B cell (primary cell): ENCODE data around the gene PPL. TPM values are rescaled to one million over a fixed set of nuclear protein-coding genes. Genes with fewer than 3 reads are reported as not detected.

Source experiments
- ATAC-seq: fragments of 200-7000 bp; cut with Tn5 transposase; one replicate; pipeline ENCODE4 v1.10.0; 2021; ENCODE audit warnings: low read depth, mild to moderate bottlenecking, moderate number of reproducible peaks, moderate library complexity
- CTCF ChIA-PET: fragments of 350-600 bp; sonication (Branson Sonifier 250); formaldehyde crosslinking; loops from one replicate; lab custom pipeline; 2021; ENCODE audit warnings: antibody characterized with exemption, inconsistent platforms; lab: Charles Lee
- POLR2A ChIA-PET: fragments of 350-600 bp; sonication (Branson Sonifier 250); formaldehyde crosslinking; loops from one replicate; lab custom pipeline; 2021; ENCODE audit warnings: antibody characterized with exemption; lab: Charles Lee
- DNase-seq: peaks from one replicate; pipeline ENCODE4 v3.0.0; 2013
- H2AFZ ChIP-seq: 2 replicates; pipeline ENCODE4 v1.6.1; 2012; ENCODE audit warnings: mild to moderate bottlenecking, low read depth, low read length; ENCODE audit not compliant: insufficient read depth, poor library complexity, severe bottlenecking
- H3K27ac ChIP-seq, 2 donors: 1 replicate in 1 of 2; 2 replicates in 1 of 2; pipeline ENCODE4 v1.5.1; 2012 to 2013; ENCODE audit warnings: low read length in 2 of 2, mild to moderate bottlenecking in 2 of 2, moderate library complexity in 1 of 2
- H3K27me3 ChIP-seq, 4 experiments: fragments of 200-600 bp in 1 of 4; sonication (generic) in 1 of 4; replicated peaks in 1 of 4; 1 replicate in 2 of 4; 2 replicates in 2 of 4; pipeline versions ENCODE4 v1.6.1 to v1.7.0; 2013 to 2016; ENCODE audit warnings: low read length in 3 of 4, mild to moderate bottlenecking in 2 of 4, mixed read lengths in 1 of 4, moderate library complexity in 1 of 4; ENCODE audit not compliant: insufficient read depth in 4 of 4, control insufficient read depth in 3 of 4; ENCODE audit errors: control extremely low read depth in 1 of 4
- H3K36me3 ChIP-seq, 2 experiments: replicated peaks in 1 of 2; 1 replicate in 1 of 2; 2 replicates in 1 of 2; pipeline versions ENCODE4 v1.6.1 to v1.7.1; 2013; ENCODE audit warnings: low read length in 1 of 2; ENCODE audit not compliant: insufficient read depth in 2 of 2, control insufficient read depth in 1 of 2; ENCODE audit errors: control extremely low read depth in 1 of 2, extremely low read depth in 1 of 2
- H3K4me1 ChIP-seq, 2 donors: fragments of 200-600 bp in 1 of 2; sonication (generic) in 1 of 2; 1 replicate in 1 of 2; 2 replicates in 1 of 2; pipeline versions ENCODE4 v1.5.1 to v1.6.1; 2013 to 2017; ENCODE audit warnings: low read length in 2 of 2; ENCODE audit not compliant: control insufficient read depth in 2 of 2, insufficient read depth in 2 of 2
- H3K4me2 ChIP-seq: replicated peaks from 2 replicates; pipeline ENCODE3; 2012; ENCODE audit warnings: mild to moderate bottlenecking, low read depth, low read length; ENCODE audit not compliant: poor library complexity, severe bottlenecking
- H3K4me3 ChIP-seq, 5 experiments: fragments of 200-600 bp in 1 of 5; sonication (generic) in 1 of 5; 1 replicate in 3 of 5; 2 replicates in 2 of 5; pipeline versions ENCODE4 v1.5.1 to v1.7.0; 2011 to 2016; ENCODE audit warnings: low read length in 4 of 5, mild to moderate bottlenecking in 4 of 5, low read depth in 2 of 5, control low read depth in 1 of 5, moderate library complexity in 1 of 5; ENCODE audit not compliant: insufficient read depth in 1 of 5; ENCODE audit errors: control extremely low read depth in 1 of 5, extremely low read depth in 1 of 5
- H3K79me2 ChIP-seq: fragments of 200-600 bp; sonication (generic); one replicate; pipeline ENCODE4 v1.6.0; 2016; ENCODE audit warnings: low read length; ENCODE audit not compliant: control insufficient read depth, insufficient read depth
- H3K9ac ChIP-seq: fragments of 200-600 bp; sonication (generic); 2 replicates; pipeline ENCODE4 v1.6.1; 2017; ENCODE audit warnings: mild to moderate bottlenecking, low read length, moderate library complexity
- H3K9me3 ChIP-seq, 3 donors: one replicate each; pipeline versions ENCODE4 v1.6.1 to v1.7.1; 2013; ENCODE audit warnings: low read length in 2 of 3; ENCODE audit not compliant: control insufficient read depth in 2 of 3, insufficient read depth in 1 of 3; ENCODE audit errors: control extremely low read depth in 1 of 3
- H4K20me1 ChIP-seq: 2 replicates; pipeline ENCODE4 v1.6.0; 2012; ENCODE audit warnings: mild to moderate bottlenecking, low read length; ENCODE audit not compliant: insufficient read depth, control insufficient read depth, poor library complexity, severe bottlenecking
- H3K27ac Mint-ChIP-seq: one replicate; pipeline ENCODE4 v1.8.0; 2021; ENCODE audit warnings: mixed read lengths
- H3K27me3 Mint-ChIP-seq: one replicate; pipeline ENCODE4 v1.8.0; 2021; ENCODE audit warnings: mixed read lengths
- H3K4me1 Mint-ChIP-seq: one replicate; pipeline ENCODE4 v1.8.0; 2021; ENCODE audit warnings: mixed read lengths
- H3K4me3 Mint-ChIP-seq: one replicate; pipeline ENCODE4 v1.8.0; 2021; ENCODE audit warnings: mixed read lengths
- H3K9me3 Mint-ChIP-seq: one replicate; pipeline ENCODE4 v1.8.0; 2022; ENCODE audit warnings: mixed read lengths; ENCODE audit not compliant: insufficient read depth
- CTCF ChIP-seq: fragments of 200-600 bp; IDR thresholded peaks from one replicate; pipeline ENCODE4 v1.8.0; 2022; ENCODE audit warnings: antibody characterized with exemption, mild to moderate bottlenecking
- EZH2 ChIP-seq: IDR thresholded peaks from 2 replicates; pipeline ENCODE4 v1.6.1; 2012; ENCODE audit warnings: borderline replicate concordance, low read depth, mild to moderate bottlenecking, moderate library complexity, low read length; ENCODE audit not compliant: insufficient read depth, poor library complexity, severe bottlenecking
- WGBS: methylation state at CpG from one replicate; pipeline ENCODE4 v1.1.5; 2013; ENCODE audit warnings: missing lambda C conversion rate; ENCODE audit not compliant: insufficient coverage; 5-methylcytosine and 5-hydroxymethylcytosine counted together
- intact Hi-C: fragments of 100-400 bp; cut with micrococcal nuclease; formaldehyde crosslinking; loops from one replicate; pipeline ENCODE4 v1.10.0; 2022
- polyA plus RNA-seq: library from polyadenylated mRNA; depleted of rRNA; stranded (reverse); fragments of >200 nt; gene quantifications from 2 replicates; pipeline ENCODE4 v1.2.3, GENCODE V29; 2012
- total RNA-seq, 2 donors: library from RNA; stranded (reverse); fragments of 120-200 nt in 1 of 2; gene quantifications; 1 replicate in 1 of 2; 2 replicates in 1 of 2; pipeline versions ENCODE4 v1.2.3 to v1.2.4, GENCODE V29; 2013 to 2022

The PPL gene
- total and polyA plus RNA-seq, 2 donors (not counting 1 experiment from before 2014, with no cell fraction given): not detected

GRCh38 chr16:4944333-4945281, 7.7 kb upstream of the PPL start:
- Histone ChIP-seq H3K4me1 (no peaks in the 10 kb centered on the region), H3K9ac (no peak overlapping the region), H4K20me1 (no peaks in the 10 kb centered on the region), H3K36me3 (no peaks in the 10 kb centered on the region), H3K27ac (no peak overlapping the region), H3K4me2 (no peak overlapping the region), H3K4me3 (no peak overlapping the region), H3K9me3 (peaks cover 0 to 3% (median 0%) of the 10 kb centered on the region in 3 donors), H2AFZ (no peak overlapping the region), H3K27me3 (peaks cover 0 to 2% (median under 1%) of the 10 kb centered on the region in 4 experiments), H3K79me2 (no peaks in the 10 kb centered on the region)
- Mint-ChIP-seq H3K27ac (no peak overlapping the region), H3K4me3 (no peak overlapping the region), H3K4me1 (peaks cover 6% of the 10 kb centered on the region), H3K9me3 (no peaks in the 10 kb centered on the region), H3K27me3 (peaks cover 18% of the 10 kb centered on the region)
- intact Hi-C loops: no loop called here
- ATAC-seq (no peak), DNase-seq (no peak)
- POLR2A ChIA-PET: no interaction called here
- 48% methylated on average over 19 of the region's 20 CpGs for WGBS
- CTCF ChIA-PET: no interaction called here
- no peak for TF ChIP-seq CTCF
- TF ChIP-seq EZH2: no peak

DNA sequence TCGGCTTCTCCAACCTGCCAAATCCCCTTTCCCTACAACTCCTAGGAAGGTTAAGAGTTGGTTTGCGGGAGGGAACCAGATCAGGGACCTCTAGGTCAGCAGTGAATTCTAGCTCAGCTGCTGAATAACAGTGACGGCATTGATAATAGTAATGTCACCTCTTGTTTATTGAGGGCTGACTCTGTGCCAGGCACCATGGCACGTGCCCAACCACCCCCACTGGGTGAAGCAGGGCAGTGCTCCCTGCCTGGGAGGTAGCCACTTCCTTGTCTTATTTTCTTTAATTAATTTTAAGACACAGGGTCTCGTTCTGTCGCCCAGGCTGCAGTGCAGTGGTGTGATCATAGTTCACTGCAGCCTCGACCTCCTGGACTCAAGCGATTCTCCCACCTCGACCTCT, 5.5 kb upstream of the PPL start:
- Histone ChIP-seq H3K9ac (no peak overlapping the region), H3K27ac (no peak overlapping the region), H3K4me2 (no peak overlapping the region), H3K4me1 (peaks cover 0 to under 1% of the 10 kb centered on the region in 2 donors), H3K79me2 (no peaks in the 10 kb centered on the region), H3K27me3 (peaks cover 0 to 9% (median 2%) of the 10 kb centered on the region in 4 experiments), H3K4me3 (no peak overlapping the region), H2AFZ (no peak overlapping the region), H3K36me3 (no peaks in the 10 kb centered on the region), H4K20me1 (no peaks in the 10 kb centered on the region), H3K9me3 (peaks cover 0 to 3% (median 0%) of the 10 kb centered on the region in 3 donors)
- DNase-seq (no peak), ATAC-seq (no peak)
- intact Hi-C loops: no loop called here
- CTCF ChIA-PET: no interaction called here
- peaks cover 22% of the 10 kb centered on the region for H3K27me3 Mint-ChIP-seq
- 78% methylated on average over 5 of the region's 9 CpGs for WGBS
- peaks cover 4% of the 10 kb centered on the region for H3K4me1 Mint-ChIP-seq
- no peak for TF ChIP-seq EZH2
- H3K4me3 Mint-ChIP-seq: no peak overlapping the region
- POLR2A ChIA-PET: interaction anchor here (0.6 kb wide), 1 partner anchor 105 kb away, joined by 3 read pairs; no protein-coding TSS in a partner anchor
- no peaks in the 10 kb centered on the region for H3K9me3 Mint-ChIP-seq
- H3K27ac Mint-ChIP-seq: no peak overlapping the region
